ENCODE measurements around the gene HNRNPAB.

- TF ChIP-seq CTCF (IDR thresholded peaks at IDR 0.05) (no peak), POLR2A (IDR thresholded peaks at IDR 0.05) (no peak), EP300 (IDR thresholded peaks at IDR 0.05) (no peak), POLR2AphosphoS5 (IDR thresholded peaks at IDR 0.05) (no peak)
Measured at GRCh38 chr5:178193251-178193809, 11.0 kb upstream of the HNRNPAB start.
